Measurements from ENCODE around the gene VWA3A.
"Not testable (repeated sequence)": the region's sequence is repeated elsewhere in the genome, so short reads cannot be mapped to it uniquely, and the experiment has no call there.

The VWA3A gene

GRCh38 chr16:22109258-22109898 lies 17.0 kb downstream of the VWA3A start:
- DNase-seq (ENCODE audit: insufficient read length, low spot score), result no peak
- no peak for FAIRE-seq
- TF ChIP-seq CTCF (IDR thresholded peaks at IDR 0.05; ENCODE audit: insufficient read depth, missing control alignments), result no peak

GRCh38 chr16:22111629-22112028 lies 19.3 kb downstream of the VWA3A start:
- DNase-seq (ENCODE audit: insufficient read length, low spot score); FAIRE-seq: not testable (repeated sequence)

- DNase-seq (ENCODE audit: insufficient read length, low spot score) (no peak), FAIRE-seq (no peak)
- TF ChIP-seq CTCF (IDR thresholded peaks at IDR 0.05; ENCODE audit: insufficient read depth, missing control alignments), result no peak
These were observed 23.9 kb downstream of the VWA3A start for GRCh38 chr16:22116095-22116700.

GRCh38 chr16:22117609-22118008 lies 25.3 kb downstream of the VWA3A start:
- no peak for FAIRE-seq
- DNase-seq (ENCODE audit: insufficient read length, low spot score), result no peak
- TF ChIP-seq CTCF (IDR thresholded peaks at IDR 0.05; ENCODE audit: insufficient read depth, missing control alignments), result no peak

GRCh38 chr16:22120440-22120839 lies 28.1 kb downstream of the VWA3A start:
- DNase-seq (ENCODE audit: insufficient read length, low spot score) (no peak), FAIRE-seq (no peak)
- no peak for TF ChIP-seq CTCF (IDR thresholded peaks at IDR 0.05; ENCODE audit: insufficient read depth, missing control alignments)

- FAIRE-seq (no peak), DNase-seq (ENCODE audit: insufficient read length, low spot score) (no peak)
- no peak for TF ChIP-seq CTCF (IDR thresholded peaks at IDR 0.05; ENCODE audit: insufficient read depth, missing control alignments)
These were observed 29.9 kb downstream of the VWA3A start for GRCh38 chr16:22122239-22122638.

GRCh38 chr16:22123146-22123545 lies 30.8 kb downstream of the VWA3A start:
- TF ChIP-seq CTCF (IDR thresholded peaks at IDR 0.05; ENCODE audit: insufficient read depth, missing control alignments), result no peak
- FAIRE-seq, result no peak

More at GRCh38 chr16:22123146-22123545, 30.8 kb downstream of the VWA3A start:
- DNase-seq (ENCODE audit: insufficient read length, low spot score), result no peak
